Fibroblast of villous mesenchyme (primary cell): ENCODE measurements around the gene KLHL12. TPM values are rescaled to one million over a fixed set of nuclear protein-coding genes. Genes with fewer than 3 reads are reported as not detected.

Experiments
- DNase-seq: peaks from one replicate; pipeline ENCODE4 v3.0.0-alpha.2; 2010; ENCODE audit warnings: low read depth
- H3K4me3 ChIP-seq: 2 replicates; pipeline ENCODE4 v1.5.1; 2011; ENCODE audit warnings: low read depth, mild to moderate bottlenecking, low read length
- total RNA-seq: library from RNA; depleted of rRNA; stranded (reverse); fragments of >200 nt; gene quantifications from 2 replicates; pipeline ENCODE4 v1.2.3, GENCODE V29; 2012
- TF ChIP-seq, protein P1 (sequence below): IDR thresholded peaks from 2 replicates; pipeline ENCODE4 v1.5.1; 2012; ENCODE audit warnings: low read depth, mild to moderate bottlenecking, low read length; ENCODE audit not compliant: insufficient read depth

The KLHL12 gene
- total RNA-seq, 1 donor = 35.4 TPM

GRCh38 chr1:202958544-202959275, 31.7 kb upstream of the KLHL12 start:
- DNase-seq = no peak
- peak overlapping the region; percentile 86 for H3K4me3 ChIP-seq
- TF ChIP-seq, protein P1, sequence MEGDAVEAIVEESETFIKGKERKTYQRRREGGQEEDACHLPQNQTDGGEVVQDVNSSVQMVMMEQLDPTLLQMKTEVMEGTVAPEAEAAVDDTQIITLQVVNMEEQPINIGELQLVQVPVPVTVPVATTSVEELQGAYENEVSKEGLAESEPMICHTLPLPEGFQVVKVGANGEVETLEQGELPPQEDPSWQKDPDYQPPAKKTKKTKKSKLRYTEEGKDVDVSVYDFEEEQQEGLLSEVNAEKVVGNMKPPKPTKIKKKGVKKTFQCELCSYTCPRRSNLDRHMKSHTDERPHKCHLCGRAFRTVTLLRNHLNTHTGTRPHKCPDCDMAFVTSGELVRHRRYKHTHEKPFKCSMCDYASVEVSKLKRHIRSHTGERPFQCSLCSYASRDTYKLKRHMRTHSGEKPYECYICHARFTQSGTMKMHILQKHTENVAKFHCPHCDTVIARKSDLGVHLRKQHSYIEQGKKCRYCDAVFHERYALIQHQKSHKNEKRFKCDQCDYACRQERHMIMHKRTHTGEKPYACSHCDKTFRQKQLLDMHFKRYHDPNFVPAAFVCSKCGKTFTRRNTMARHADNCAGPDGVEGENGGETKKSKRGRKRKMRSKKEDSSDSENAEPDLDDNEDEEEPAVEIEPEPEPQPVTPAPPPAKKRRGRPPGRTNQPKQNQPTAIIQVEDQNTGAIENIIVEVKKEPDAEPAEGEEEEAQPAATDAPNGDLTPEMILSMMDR = no peak

DNA sequence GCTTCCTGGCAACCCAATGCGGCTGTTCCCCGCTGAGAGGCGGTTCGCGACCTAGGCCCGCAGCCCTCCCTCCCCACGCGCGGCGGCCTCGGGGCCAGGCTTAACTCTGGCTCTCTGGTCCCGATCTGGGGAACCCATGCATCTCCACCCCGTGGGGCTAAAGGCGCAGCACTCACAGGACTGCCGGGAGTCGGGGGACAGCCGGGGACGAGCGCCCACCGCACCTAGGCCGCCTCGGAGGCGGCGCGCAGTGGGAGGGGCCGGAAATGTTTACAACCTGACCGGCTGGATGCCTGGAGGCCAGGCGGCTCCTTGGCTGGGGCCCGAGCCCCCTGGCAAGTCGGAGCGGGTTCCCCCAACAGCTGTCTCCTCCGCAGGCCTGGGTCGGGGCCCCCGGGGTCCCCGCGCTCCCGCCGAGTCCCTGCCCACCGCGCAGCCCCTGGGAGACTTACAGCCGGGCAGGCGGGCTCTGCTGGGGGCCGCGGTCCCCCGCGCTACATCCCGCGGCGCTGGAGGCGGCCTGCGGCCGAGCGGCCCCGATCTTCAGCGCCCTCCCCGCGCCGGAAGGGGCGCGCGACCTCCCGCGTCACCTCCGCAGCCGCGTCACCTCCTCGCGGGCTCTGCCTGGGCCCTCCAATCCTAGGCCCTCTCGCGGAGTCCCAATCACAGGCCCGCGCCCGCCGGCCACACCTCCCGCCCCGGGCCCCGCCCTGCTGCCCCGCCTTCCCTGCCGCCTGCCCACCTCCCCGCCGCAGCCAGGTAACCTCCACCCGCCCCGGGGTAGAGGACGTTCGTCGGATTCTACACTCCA, 30.9 kb upstream of the KLHL12 start, which contains the start of gene ADIPOR1:
TSS of gene ADIPOR1 (minus strand) at position 580 of the 811 bp plus-strand sequence. CDS start 7,242 bp downstream, outside the sequence.
- peak within 1 kb of the TSS; percentile 86 for H3K4me3 ChIP-seq
- TF ChIP-seq, protein P1 = no peak
- peak; percentile 85 for DNase-seq

DNA sequence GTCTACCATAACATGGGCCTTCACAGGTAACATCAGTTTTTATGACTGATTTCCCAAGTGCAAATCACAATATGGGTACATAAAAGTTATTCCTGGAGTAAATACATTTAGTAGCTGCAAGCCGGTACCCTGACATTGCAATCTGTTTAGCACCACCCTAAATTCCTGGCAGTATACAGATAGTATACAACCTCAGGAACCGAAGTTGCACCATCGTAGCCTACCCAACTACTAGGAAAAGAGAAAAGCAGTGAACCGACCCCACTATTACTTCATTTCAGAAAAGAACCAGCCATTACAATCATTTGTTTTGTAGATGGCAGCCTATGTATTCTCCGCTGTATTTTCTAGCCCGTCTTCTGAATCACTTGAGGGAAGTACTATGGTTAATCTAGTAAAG, 29.9 kb upstream of the KLHL12 start:
- no peak for DNase-seq
- peak overlapping the region; percentile 86 for H3K4me3 ChIP-seq
- TF ChIP-seq, protein P1 = no peak

DNA sequence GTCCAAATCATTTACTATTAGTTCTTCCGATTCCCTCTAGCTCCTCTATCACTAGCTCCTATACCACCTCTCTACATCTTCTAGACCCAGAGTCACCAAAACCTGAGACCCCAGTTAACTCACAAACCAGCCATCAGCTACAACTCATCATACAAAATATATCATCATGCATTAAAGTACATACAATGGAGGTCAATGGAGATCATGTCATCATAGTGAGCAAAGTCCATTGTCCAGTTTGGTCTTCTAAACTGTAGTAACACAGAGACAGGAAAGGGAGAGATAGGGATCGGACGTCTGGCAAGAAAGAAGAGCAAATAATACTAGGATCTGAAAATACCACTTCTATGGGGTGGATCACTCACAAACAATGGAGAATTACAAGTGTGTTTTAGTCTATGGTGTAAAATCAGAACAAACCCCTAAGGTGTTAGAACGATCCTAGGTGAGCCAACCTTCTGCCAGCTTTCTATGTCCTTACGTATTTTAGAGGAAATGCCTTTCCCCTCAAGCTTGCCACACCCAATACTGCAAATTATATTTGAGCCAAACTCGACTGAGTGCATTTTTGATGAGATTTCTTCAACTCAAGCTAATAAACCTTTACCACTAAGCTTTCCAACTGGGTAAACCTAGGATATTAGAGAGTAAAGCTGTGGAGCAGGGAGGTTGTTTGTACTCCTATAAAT, 27.2 kb upstream of the KLHL12 start:
- no peak overlapping the region for H3K4me3 ChIP-seq
- DNase-seq = no peak
- TF ChIP-seq, protein P1 = no peak

DNA sequence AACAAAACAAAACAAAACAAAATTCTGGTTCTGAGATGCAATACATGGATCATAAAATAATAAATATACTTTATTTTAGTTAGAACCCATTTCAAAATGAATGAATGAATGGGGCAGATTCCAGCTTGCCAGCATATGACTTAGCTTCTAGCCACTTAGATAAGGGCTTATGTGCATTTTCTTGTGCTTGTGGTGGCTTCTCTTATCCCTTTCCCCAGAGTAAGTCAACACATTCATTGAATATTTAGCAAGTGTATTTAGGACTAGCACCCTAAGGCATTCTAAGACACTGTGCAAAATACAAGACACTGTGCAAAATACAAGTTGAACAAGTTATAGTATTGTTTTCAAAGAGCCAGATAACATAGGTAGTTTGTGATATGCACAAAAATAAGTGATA, 26.4 kb upstream of the KLHL12 start:
- H3K4me3 ChIP-seq = no peak overlapping the region
- DNase-seq = no peak
- TF ChIP-seq, protein P1 = no peak

DNA sequence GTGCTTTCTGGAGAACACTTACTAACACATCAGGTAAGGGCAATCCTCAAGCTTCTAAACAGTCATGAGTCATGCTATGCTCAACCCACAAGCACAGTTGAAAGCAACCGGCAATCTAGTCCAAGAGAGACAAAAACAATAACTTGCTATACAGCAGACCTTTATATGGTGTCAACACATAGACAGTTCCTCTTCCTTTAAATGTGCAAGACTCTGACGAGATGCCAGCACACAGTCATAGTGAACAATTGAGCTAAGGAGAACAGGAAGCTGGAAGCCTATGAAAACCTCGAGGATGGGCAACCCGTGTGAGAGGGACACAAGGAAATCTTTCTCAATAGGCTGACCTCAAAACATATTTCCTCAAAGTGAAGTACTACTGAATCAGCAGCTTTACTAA, 25.8 kb upstream of the KLHL12 start:
- H3K4me3 ChIP-seq = no peak overlapping the region
- TF ChIP-seq, protein P1 = no peak
- DNase-seq = peak; percentile 32
